KMS-11 (cell line): ENCODE measurements around the gene HK1.

Experiments
- H2AFZ ChIP-seq: fragments of 200-600 bp; sonication (generic); 2 replicates; pipeline ENCODE4 v1.6.1; 2016; ENCODE audit warnings: antibody characterized with exemption, mixed run types, low read depth
- H3K27ac ChIP-seq: fragments of 200-600 bp; sonication (generic); 2 replicates; pipeline ENCODE4 v1.6.1; 2016; ENCODE audit warnings: mild to moderate bottlenecking, mixed run types
- H3K27me3 ChIP-seq: fragments of 200-600 bp; sonication (generic); 2 replicates; pipeline ENCODE4 v1.6.1; 2017; ENCODE audit warnings: mild to moderate bottlenecking, low read depth, mixed run types, moderate library complexity; ENCODE audit not compliant: insufficient read depth
- H3K36me3 ChIP-seq: fragments of 200-600 bp; sonication (generic); 2 replicates; pipeline ENCODE4 v1.6.1; 2017; ENCODE audit warnings: mild to moderate bottlenecking, mixed run types; ENCODE audit not compliant: insufficient read depth
- H3K4me1 ChIP-seq: fragments of 200-600 bp; sonication (generic); 2 replicates; pipeline ENCODE4 v1.6.1; 2016; ENCODE audit warnings: mild to moderate bottlenecking, low read depth, mixed run types; ENCODE audit not compliant: poor library complexity, severe bottlenecking
- H3K4me2 ChIP-seq: fragments of 200-600 bp; sonication (generic); 2 replicates; pipeline ENCODE4 v1.7.0; 2016; ENCODE audit warnings: mild to moderate bottlenecking, mixed run types
- H3K4me3 ChIP-seq: fragments of 200-600 bp; sonication (generic); IDR thresholded peaks from 2 replicates; pipeline ENCODE4 v1.6.1; 2017; ENCODE audit warnings: low read depth, low read length, mixed read lengths; ENCODE audit not compliant: insufficient read depth
- H3K79me2 ChIP-seq: fragments of 200-600 bp; sonication (generic); 2 replicates; pipeline ENCODE4 v1.6.1; 2016; ENCODE audit warnings: low read depth, mixed run types; ENCODE audit not compliant: insufficient read depth
- H3K9ac ChIP-seq: fragments of 200-600 bp; sonication (generic); 2 replicates; pipeline ENCODE4 v1.6.1; 2016; ENCODE audit warnings: mild to moderate bottlenecking, mixed run types
- H4K20me1 ChIP-seq: fragments of 200-600 bp; sonication (generic); 2 replicates; pipeline ENCODE4 v1.6.1; 2016; ENCODE audit warnings: mild to moderate bottlenecking, mixed run types; ENCODE audit not compliant: insufficient read depth
- CTCF ChIP-seq: fragments of 200-600 bp; sonication (generic); conservative IDR thresholded peaks from 2 replicates; pipeline ENCODE4 v1.6.1; 2017; ENCODE audit warnings: low read depth, mild to moderate bottlenecking, antibody characterized with exemption, low read length, moderate library complexity, mixed read lengths

HK1 gene

GRCh38 chr10:69338133-69338456 is 59.8 kb downstream of the HK1 start:
- no peak overlapping the region for H3K9ac ChIP-seq
- no peaks in the 10 kb centered on the region for H3K4me1 ChIP-seq
- H3K27me3 ChIP-seq: no peaks in the 10 kb centered on the region
- no peak overlapping the region for H3K4me2 ChIP-seq
- no peak overlapping the region for H2AFZ ChIP-seq
- no peak overlapping the region for H3K4me3 ChIP-seq
- no peak overlapping the region for H3K27ac ChIP-seq
- TF ChIP-seq CTCF: no peak
- H4K20me1 ChIP-seq: no peaks in the 10 kb centered on the region
- no peaks in the 10 kb centered on the region for H3K36me3 ChIP-seq
- no peaks in the 10 kb centered on the region for H3K79me2 ChIP-seq

DNA sequence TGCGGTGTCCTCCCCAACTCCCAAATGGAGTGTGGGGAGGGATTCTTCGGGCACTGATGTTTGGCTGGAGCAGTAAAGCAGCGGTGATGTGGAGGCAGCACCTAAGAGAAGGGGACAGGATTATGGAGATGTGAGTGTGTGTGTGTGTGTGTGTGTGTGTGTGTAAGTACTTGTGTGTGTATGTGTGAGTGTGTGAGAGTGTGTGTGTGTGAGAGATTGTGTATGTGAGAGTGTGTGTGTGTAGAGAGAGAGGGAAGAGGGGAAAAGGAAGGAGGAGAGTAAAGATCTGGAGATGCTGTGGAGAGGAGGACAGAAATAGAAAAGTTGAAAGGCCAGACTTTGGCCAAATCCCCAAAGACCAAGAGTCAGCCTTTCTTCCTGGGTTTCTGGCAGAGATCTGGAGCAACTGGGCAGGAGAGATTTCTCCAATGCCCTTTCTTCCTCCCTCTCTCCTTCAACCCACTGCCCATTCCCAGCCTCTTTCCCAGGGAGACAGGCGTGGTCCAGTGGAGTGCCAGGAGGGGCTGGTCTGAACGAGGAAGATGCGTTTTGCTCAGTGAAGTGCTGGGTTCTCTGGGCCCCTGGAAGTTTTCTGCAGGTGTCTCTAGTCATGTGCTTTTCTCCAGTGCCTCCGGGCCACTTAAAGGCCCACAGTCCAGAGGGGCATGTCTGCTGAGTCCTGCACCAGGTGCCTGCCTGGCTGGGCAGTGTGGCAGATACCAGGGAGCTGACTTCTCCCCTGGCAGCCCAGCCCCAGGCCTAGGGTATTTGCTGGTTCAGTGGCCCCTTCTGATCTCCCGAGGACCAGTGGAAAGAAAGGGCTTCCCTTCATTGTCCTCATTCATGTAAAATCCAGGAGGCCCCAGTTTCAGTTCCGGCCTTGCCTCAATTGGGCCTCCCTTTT is 60.5 kb downstream of the HK1 start:
- Histone ChIP-seq H3K4me1 (no peaks in the 10 kb centered on the region), H2AFZ (no peak overlapping the region), H3K27ac (no peak overlapping the region), H3K9ac (no peak overlapping the region), H3K4me2 (no peak overlapping the region), H4K20me1 (no peaks in the 10 kb centered on the region), H3K4me3 (no peak overlapping the region), H3K36me3 (no peaks in the 10 kb centered on the region), H3K79me2 (no peaks in the 10 kb centered on the region), H3K27me3 (no peaks in the 10 kb centered on the region)
- no peak for TF ChIP-seq CTCF

DNA sequence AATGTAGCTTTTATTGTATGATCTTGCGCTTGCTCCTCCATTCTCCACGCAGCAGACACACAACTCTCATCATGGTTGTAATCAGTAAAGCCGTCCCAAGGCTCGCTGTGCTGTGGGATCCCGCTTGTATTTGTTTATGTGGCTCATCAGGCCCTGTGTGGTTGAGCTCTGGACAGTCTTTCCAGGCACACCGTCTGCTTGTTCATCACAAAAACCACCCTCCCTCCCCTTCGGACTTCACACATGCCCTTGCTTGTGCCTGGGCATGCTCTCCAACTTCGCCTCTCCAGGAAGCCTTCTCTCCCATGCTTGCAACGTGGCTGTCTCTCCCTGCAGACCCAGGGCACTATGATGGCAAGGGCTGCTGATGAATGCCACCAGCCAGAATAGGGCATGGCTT is 62.4 kb downstream of the HK1 start:
- no peak for TF ChIP-seq CTCF
- no peaks in the 10 kb centered on the region for H3K4me1 ChIP-seq
- no peaks in the 10 kb centered on the region for H3K79me2 ChIP-seq

DNA sequence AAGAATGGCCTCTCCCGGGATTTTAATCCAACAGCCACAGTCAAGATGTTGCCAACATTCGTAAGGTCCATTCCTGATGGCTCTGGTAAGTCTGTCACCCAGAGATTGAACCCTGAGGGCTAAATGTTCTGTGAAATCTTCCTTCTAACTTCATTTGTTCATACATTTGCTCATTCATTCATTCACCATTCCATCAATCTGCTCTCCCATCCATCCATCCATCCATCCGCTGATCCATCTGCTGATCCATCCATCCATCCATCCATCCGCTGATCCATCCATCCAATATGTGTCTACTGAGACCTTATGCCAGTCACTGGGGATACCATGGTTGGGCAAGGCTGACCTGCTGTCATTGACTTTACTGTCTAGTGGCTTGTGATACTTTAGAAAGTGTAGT is 65.6 kb downstream of the HK1 start:
- no peak overlapping the region for H3K27ac ChIP-seq
- no peaks in the 10 kb centered on the region for H3K79me2 ChIP-seq
- no peaks in the 10 kb centered on the region for H3K4me1 ChIP-seq
- no peak overlapping the region for H2AFZ ChIP-seq
- H3K36me3 ChIP-seq: no peaks in the 10 kb centered on the region
- no peak overlapping the region for H3K4me3 ChIP-seq
- TF ChIP-seq CTCF: no peak
- no peak overlapping the region for H3K4me2 ChIP-seq
- no peak overlapping the region for H3K9ac ChIP-seq
- H4K20me1 ChIP-seq: no peaks in the 10 kb centered on the region
- H3K27me3 ChIP-seq: no peaks in the 10 kb centered on the region

More for the DNA sequence above, 62.4 kb downstream of the HK1 start:
- no peaks in the 10 kb centered on the region for H3K36me3 ChIP-seq
- H3K4me2 ChIP-seq: no peak overlapping the region
- no peak overlapping the region for H3K9ac ChIP-seq
- H3K4me3 ChIP-seq: no peak overlapping the region
- no peak overlapping the region for H2AFZ ChIP-seq
- no peaks in the 10 kb centered on the region for H4K20me1 ChIP-seq
- no peak overlapping the region for H3K27ac ChIP-seq
- H3K27me3 ChIP-seq: no peaks in the 10 kb centered on the region
